MM.1S (cell line): ENCODE results near the gene SLC39A8.

Source experiments
- DNase-seq: peaks from one replicate; pipeline ENCODE4 v3.0.0-alpha.2; 2015
- H2AFZ ChIP-seq: fragments of 300-600 bp; sonication (generic); 2 replicates; pipeline ENCODE4 v1.6.0; 2016; ENCODE audit warnings: antibody characterized with exemption, low read length
- H3F3A ChIP-seq: fragments of 300-600 bp; sonication (generic); 2 replicates; pipeline ENCODE4 v1.6.1; 2016; ENCODE audit warnings: mild to moderate bottlenecking, antibody characterized with exemption, low read length, moderate library complexity, mixed read lengths; ENCODE audit not compliant: insufficient read depth
- H3K27ac ChIP-seq: fragments of 300-600 bp; sonication (generic); 2 replicates; pipeline ENCODE4 v1.5.1; 2016; ENCODE audit warnings: mild to moderate bottlenecking, low read length
- H3K27me3 ChIP-seq: fragments of 300-600 bp; sonication (generic); replicated peaks from 2 replicates; pipeline ENCODE4 v1.6.0; 2016; ENCODE audit warnings: low read length; ENCODE audit not compliant: insufficient read depth
- H3K36me3 ChIP-seq: fragments of 300-600 bp; sonication (generic); replicated peaks from 2 replicates; pipeline ENCODE4 v1.6.1; 2016; ENCODE audit warnings: mild to moderate bottlenecking, low read length, mixed read lengths; ENCODE audit not compliant: insufficient read depth
- H3K4me1 ChIP-seq: fragments of 300-600 bp; sonication (generic); 2 replicates; pipeline ENCODE4 v1.6.1; 2016; ENCODE audit warnings: low read length, mixed read lengths
- H3K4me2 ChIP-seq: fragments of 300-600 bp; sonication (generic); 2 replicates; pipeline ENCODE4 v1.6.0; 2016; ENCODE audit warnings: low read depth, low read length
- H3K4me3 ChIP-seq: fragments of 300-600 bp; sonication (generic); 2 replicates; pipeline ENCODE4 v1.5.1; 2016; ENCODE audit warnings: low read length, mixed read lengths
- H3K79me2 ChIP-seq: fragments of 300-600 bp; sonication (generic); 2 replicates; pipeline ENCODE4 v1.6.1; 2016; ENCODE audit warnings: mixed run types, low read length, mixed read lengths
- H3K9ac ChIP-seq: fragments of 300-600 bp; sonication (generic); 2 replicates; pipeline ENCODE4 v1.6.1; 2016; ENCODE audit warnings: low read length, mixed read lengths
- H3K9me2 ChIP-seq: fragments of 300-600 bp; sonication (generic); replicated peaks from 2 replicates; pipeline ENCODE4 v1.6.1; 2016; ENCODE audit warnings: mild to moderate bottlenecking, low read length, mixed read lengths; ENCODE audit not compliant: insufficient read depth
- H3K9me3 ChIP-seq: fragments of 300-600 bp; sonication (generic); replicated peaks from 2 replicates; pipeline ENCODE4 v1.6.1; 2016; ENCODE audit warnings: mild to moderate bottlenecking, low read length, mixed read lengths; ENCODE audit not compliant: insufficient read depth
- H4K20me1 ChIP-seq: fragments of 300-600 bp; sonication (generic); 2 replicates; pipeline ENCODE4 v1.6.1; 2016; ENCODE audit warnings: mild to moderate bottlenecking, low read length, moderate library complexity, mixed read lengths; ENCODE audit not compliant: insufficient read depth
- EZH2 ChIP-seq: fragments of 300-600 bp; sonication (generic); optimal IDR thresholded peaks from 2 replicates; pipeline ENCODE3; 2017; ENCODE audit warnings: low read depth, mild to moderate bottlenecking, antibody characterized with exemption, low read length, mixed read lengths
- EZH2phosphoT487 ChIP-seq: fragments of 300-600 bp; sonication (generic); IDR thresholded peaks from 2 replicates; pipeline ENCODE4 v1.6.1; 2018; ENCODE audit warnings: antibody characterized with exemption, low read length
- TF ChIP-seq, protein P1 (sequence below): fragments of 300-600 bp; sonication (generic); IDR thresholded peaks from 2 replicates; pipeline ENCODE4 v1.5.1; 2016; ENCODE audit warnings: antibody characterized with exemption, low read length, mixed read lengths

SLC39A8 gene

DNA sequence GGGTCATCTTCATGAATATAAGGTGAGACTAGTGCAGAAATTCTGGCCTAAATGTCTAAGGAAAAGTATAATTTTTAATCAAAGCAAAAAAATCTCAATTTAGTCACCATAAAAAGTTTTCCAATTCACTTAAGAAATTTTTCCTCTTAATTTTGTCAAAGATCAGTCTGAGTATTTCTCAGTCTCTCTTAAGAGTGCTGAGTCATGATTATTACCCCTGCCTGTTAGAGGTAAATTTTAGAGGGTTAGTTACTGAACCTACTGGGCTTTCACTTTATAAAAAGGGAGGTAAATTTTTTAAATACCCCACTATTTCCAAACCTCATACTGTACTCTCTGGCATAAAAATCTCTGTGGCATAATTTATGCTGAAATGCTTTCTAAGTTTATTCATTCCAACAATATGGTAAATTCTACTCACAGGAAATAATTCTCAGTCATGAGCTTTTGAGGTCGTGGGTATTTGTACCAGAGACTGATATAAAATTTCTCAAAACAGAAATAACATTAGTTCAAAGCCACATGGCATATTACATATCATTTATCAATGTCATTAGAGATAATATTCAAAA lies 122.4 kb downstream of the SLC39A8 start:
- H2AFZ ChIP-seq = no peak overlapping the region
- no peaks in the 10 kb centered on the region for H3K4me1 ChIP-seq
- TF ChIP-seq EZH2phosphoT487 (no peak), EZH2 (no peak)
- TF ChIP-seq, protein P1, sequence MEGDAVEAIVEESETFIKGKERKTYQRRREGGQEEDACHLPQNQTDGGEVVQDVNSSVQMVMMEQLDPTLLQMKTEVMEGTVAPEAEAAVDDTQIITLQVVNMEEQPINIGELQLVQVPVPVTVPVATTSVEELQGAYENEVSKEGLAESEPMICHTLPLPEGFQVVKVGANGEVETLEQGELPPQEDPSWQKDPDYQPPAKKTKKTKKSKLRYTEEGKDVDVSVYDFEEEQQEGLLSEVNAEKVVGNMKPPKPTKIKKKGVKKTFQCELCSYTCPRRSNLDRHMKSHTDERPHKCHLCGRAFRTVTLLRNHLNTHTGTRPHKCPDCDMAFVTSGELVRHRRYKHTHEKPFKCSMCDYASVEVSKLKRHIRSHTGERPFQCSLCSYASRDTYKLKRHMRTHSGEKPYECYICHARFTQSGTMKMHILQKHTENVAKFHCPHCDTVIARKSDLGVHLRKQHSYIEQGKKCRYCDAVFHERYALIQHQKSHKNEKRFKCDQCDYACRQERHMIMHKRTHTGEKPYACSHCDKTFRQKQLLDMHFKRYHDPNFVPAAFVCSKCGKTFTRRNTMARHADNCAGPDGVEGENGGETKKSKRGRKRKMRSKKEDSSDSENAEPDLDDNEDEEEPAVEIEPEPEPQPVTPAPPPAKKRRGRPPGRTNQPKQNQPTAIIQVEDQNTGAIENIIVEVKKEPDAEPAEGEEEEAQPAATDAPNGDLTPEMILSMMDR = no peak
- no peaks in the 10 kb centered on the region for H3K36me3 ChIP-seq
- H3K27ac ChIP-seq = no peak overlapping the region
- no peak overlapping the region for H3K4me2 ChIP-seq
- H3K9me3 ChIP-seq = no peaks in the 10 kb centered on the region
- H3K79me2 ChIP-seq = no peaks in the 10 kb centered on the region
- H3K4me3 ChIP-seq = no peak overlapping the region
- no peaks in the 10 kb centered on the region for H3K9me2 ChIP-seq
- no peaks in the 10 kb centered on the region for H4K20me1 ChIP-seq
- no peaks in the 10 kb centered on the region for H3K27me3 ChIP-seq
- H3K9ac ChIP-seq = no peak overlapping the region
- no peaks in the 10 kb centered on the region for H3F3A ChIP-seq
- DNase-seq = no peak

DNA sequence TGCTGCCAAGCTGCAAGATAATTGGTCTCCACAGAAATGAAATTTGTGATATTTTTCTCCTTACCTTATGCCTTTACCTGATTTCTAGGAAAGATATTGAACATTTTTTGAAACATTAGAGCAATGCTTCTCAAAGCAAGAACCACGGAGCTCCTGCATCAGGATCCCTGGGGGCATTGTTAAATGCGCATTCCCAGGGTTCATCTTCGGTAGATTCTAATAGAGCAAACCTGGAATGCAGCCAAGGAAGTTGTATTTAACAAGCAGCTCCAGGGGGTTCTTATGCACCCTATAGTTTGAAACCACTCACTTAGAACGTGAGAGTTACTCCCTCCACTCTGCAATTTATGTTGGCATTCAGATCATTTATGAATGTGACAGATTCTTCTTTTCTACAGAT lies 126.2 kb downstream of the SLC39A8 start:
- Histone ChIP-seq H3K27ac (no peak overlapping the region), H3K9me2 (no peaks in the 10 kb centered on the region), H3K4me2 (no peak overlapping the region), H2AFZ (no peak overlapping the region), H3K27me3 (no peaks in the 10 kb centered on the region), H3K9me3 (no peaks in the 10 kb centered on the region), H3K4me3 (no peak overlapping the region), H3K9ac (no peak overlapping the region), H3K79me2 (no peaks in the 10 kb centered on the region), H4K20me1 (no peaks in the 10 kb centered on the region), H3K36me3 (no peaks in the 10 kb centered on the region), H3K4me1 (no peaks in the 10 kb centered on the region), H3F3A (no peaks in the 10 kb centered on the region)
- no peak for DNase-seq
- TF ChIP-seq EZH2 = no peak
- no peak for TF ChIP-seq EZH2phosphoT487
- TF ChIP-seq, protein P1 = no peak

DNA sequence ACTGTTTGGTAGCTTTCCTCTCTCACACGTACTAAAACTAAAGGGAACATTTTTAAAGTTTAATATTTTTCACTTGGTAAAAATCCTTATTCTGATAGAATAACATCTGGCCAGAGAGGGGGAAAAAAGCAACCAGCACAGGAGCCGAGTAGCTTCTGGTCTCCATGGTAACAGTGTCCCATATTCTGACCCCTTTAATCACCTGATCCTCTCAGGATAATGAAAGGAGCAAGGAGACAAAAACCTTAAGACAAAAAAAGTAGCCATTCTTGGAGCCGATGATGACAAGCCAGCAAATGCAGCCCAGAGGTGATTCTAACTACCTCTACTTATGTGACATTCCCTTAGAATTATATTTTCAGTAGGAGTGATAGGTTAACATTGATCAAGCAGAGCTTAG lies 126.6 kb downstream of the SLC39A8 start:
- no peak overlapping the region for H3K9ac ChIP-seq

More for the DNA sequence above, 126.6 kb downstream of the SLC39A8 start:
- no peaks in the 10 kb centered on the region for H3F3A ChIP-seq
- no peak overlapping the region for H2AFZ ChIP-seq
- no peaks in the 10 kb centered on the region for H4K20me1 ChIP-seq
- H3K4me2 ChIP-seq = no peak overlapping the region
- H3K4me3 ChIP-seq = no peak overlapping the region
- no peaks in the 10 kb centered on the region for H3K27me3 ChIP-seq
- no peaks in the 10 kb centered on the region for H3K36me3 ChIP-seq
- H3K9me3 ChIP-seq = no peaks in the 10 kb centered on the region
- TF ChIP-seq EZH2 (no peak), EZH2phosphoT487 (no peak)
- TF ChIP-seq, protein P1 = no peak
- no peaks in the 10 kb centered on the region for H3K9me2 ChIP-seq
- H3K79me2 ChIP-seq = no peaks in the 10 kb centered on the region
- no peak for DNase-seq
- no peak overlapping the region for H3K27ac ChIP-seq
- H3K4me1 ChIP-seq = no peaks in the 10 kb centered on the region
